Fibroblast of gingiva (primary cell): Measurements from ENCODE around the gene MYO1E.
"Not testable (repeated sequence)": the region's sequence is repeated elsewhere in the genome, so short reads cannot be mapped to it uniquely, and the experiment has no call there.

Experiments
- DNase-seq: peaks from one replicate; pipeline ENCODE4 v3.0.0-alpha.2; 2011; ENCODE audit warnings: low read depth

MYO1E gene

GRCh38 chr15:59387196-59387878 is 14.7 kb upstream of the MYO1E start:
- not testable (repeated sequence) for DNase-seq

- no peak for DNase-seq
Observed at GRCh38 chr15:59385171-59385570, 12.5 kb upstream of the MYO1E start.

GRCh38 chr15:59384507-59384906 is 11.8 kb upstream of the MYO1E start:
- no peak for DNase-seq

GRCh38 chr15:59380902-59381610 is 8.4 kb upstream of the MYO1E start:
- DNase-seq = peak; percentile 32

- no peak for DNase-seq
Observed at GRCh38 chr15:59379531-59379930, 6.9 kb upstream of the MYO1E start.

GRCh38 chr15:59378855-59379254 is 6.2 kb upstream of the MYO1E start:
- no peak for DNase-seq

GRCh38 chr15:59377924-59378323 is 5.3 kb upstream of the MYO1E start:
- DNase-seq = no peak

- peak; percentile 8 for DNase-seq
Observed at GRCh38 chr15:59376733-59377132, 4.1 kb upstream of the MYO1E start.

GRCh38 chr15:59373215-59373614 is 544 bp upstream of the MYO1E start:
- no peak for DNase-seq

GRCh38 chr15:59371458-59372351 is 966 bp downstream of the MYO1E start:
- peak; percentile 36 for DNase-seq

GRCh38 chr15:59369597-59369996 is 3.1 kb downstream of the MYO1E start:
- no peak for DNase-seq

GRCh38 chr15:59367022-59367451 is 5.6 kb downstream of the MYO1E start:
- DNase-seq = no peak

- peak; percentile 24 for DNase-seq
Observed at GRCh38 chr15:59366333-59367021, 6.2 kb downstream of the MYO1E start.

GRCh38 chr15:59364248-59364647 is 8.4 kb downstream of the MYO1E start:
- no peak for DNase-seq

GRCh38 chr15:59362331-59362730 is 10.3 kb downstream of the MYO1E start:
- no peak for DNase-seq

GRCh38 chr15:59360896-59361295 is 11.8 kb downstream of the MYO1E start:
- peak; percentile 60 for DNase-seq

- DNase-seq = no peak
Observed at GRCh38 chr15:59360305-59360704, 12.4 kb downstream of the MYO1E start.

GRCh38 chr15:59355730-59356129 is 16.9 kb downstream of the MYO1E start:
- DNase-seq = no peak

GRCh38 chr15:59354417-59355031 is 18.1 kb downstream of the MYO1E start:
- no peak for DNase-seq

GRCh38 chr15:59353994-59354416 is 18.7 kb downstream of the MYO1E start:
- no peak for DNase-seq

GRCh38 chr15:59352683-59353082 is 20.0 kb downstream of the MYO1E start:
- no peak for DNase-seq

GRCh38 chr15:59352189-59352588 is 20.5 kb downstream of the MYO1E start:
- DNase-seq = no peak
